Epithelial cell of esophagus (primary cell): Measurements from ENCODE around the gene SLC34A2.

Experiments
- DNase-seq: peaks from one replicate; pipeline ENCODE4 v3.0.0; 2010; ENCODE audit warnings: low read depth
- H3K4me3 ChIP-seq: 2 replicates; pipeline ENCODE4 v1.5.1; 2011; ENCODE audit warnings: mild to moderate bottlenecking, low read length, control low read depth
- CTCF ChIP-seq: IDR thresholded peaks from 2 replicates; pipeline ENCODE4 v1.5.1; 2011; ENCODE audit warnings: low read depth, mild to moderate bottlenecking, low read length, control low read depth, inconsistent platforms; ENCODE audit not compliant: insufficient read depth; ENCODE audit errors: missing control alignments

The SLC34A2 gene

GRCh38 chr4:25722964-25723363 is 67.3 kb downstream of the SLC34A2 start:
- DNase-seq, result no peak
- no peak for TF ChIP-seq CTCF

GRCh38 chr4:25723409-25723808 is 67.8 kb downstream of the SLC34A2 start:
- H3K4me3 ChIP-seq, result no peak overlapping the region
- no peak for TF ChIP-seq CTCF
- DNase-seq, result no peak

More at GRCh38 chr4:25722964-25723363, 67.3 kb downstream of the SLC34A2 start:
- no peak overlapping the region for H3K4me3 ChIP-seq

- no peak overlapping the region for H3K4me3 ChIP-seq
- no peak for TF ChIP-seq CTCF
- no peak for DNase-seq
Measured at GRCh38 chr4:25725870-25726269, 70.2 kb downstream of the SLC34A2 start.

GRCh38 chr4:25727711-25728493 is 72.3 kb downstream of the SLC34A2 start:
- no peak for TF ChIP-seq CTCF
- no peak overlapping the region for H3K4me3 ChIP-seq
- peak; percentile 42 for DNase-seq
